ENCODE data around the gene WBP11.
"Not testable (repeated sequence)": the region's sequence is repeated elsewhere in the genome, so short reads cannot be mapped to it uniquely, and the experiment has no call there.

WBP11 gene

GRCh38 chr12:14743061-14743460, 60.2 kb downstream of the WBP11 start:
- FAIRE-seq (no peak), DNase-seq (ENCODE audit: insufficient read length) (no peak)
- TF ChIP-seq POLR2A (IDR thresholded peaks at IDR 0.05; ENCODE audit: low read depth, low read length) (no peak), POLR2AphosphoS5 (IDR thresholded peaks at IDR 0.05; ENCODE audit: low read depth, low read length) (no peak), TAF1 (IDR thresholded peaks at IDR 0.05; ENCODE audit: borderline replicate concordance, low read depth, low read length) (no peak)

- no peak for FAIRE-seq
- TF ChIP-seq POLR2AphosphoS5 (IDR thresholded peaks at IDR 0.05; ENCODE audit: low read depth, low read length) (no peak), POLR2A (IDR thresholded peaks at IDR 0.05; ENCODE audit: low read depth, low read length) (no peak), TAF1 (IDR thresholded peaks at IDR 0.05; ENCODE audit: borderline replicate concordance, low read depth, low read length) (no peak)
- no peak for DNase-seq (ENCODE audit: insufficient read length)
Observed at GRCh38 chr12:14741942-14742341, 61.3 kb downstream of the WBP11 start.

- TF ChIP-seq POLR2AphosphoS5 (IDR thresholded peaks at IDR 0.05; ENCODE audit: low read depth, low read length) (no peak), TAF1 (IDR thresholded peaks at IDR 0.05; ENCODE audit: borderline replicate concordance, low read depth, low read length) (no peak), POLR2A (IDR thresholded peaks at IDR 0.05; ENCODE audit: low read depth, low read length) (no peak)
- no peak for FAIRE-seq
- DNase-seq (ENCODE audit: insufficient read length) = no peak
Observed at GRCh38 chr12:14741153-14741552, 62.1 kb downstream of the WBP11 start.

GRCh38 chr12:14736441-14736840, 66.8 kb downstream of the WBP11 start:
- DNase-seq (ENCODE audit: insufficient read length); FAIRE-seq: not testable (repeated sequence)

Measured in GM12892 (cell line).